Neural progenitor cell (in vitro differentiated cells): ENCODE data around the gene ACD.

Experiments used
- CTCF ChIP-seq: fragments of 200-600 bp; sonication (generic); IDR thresholded peaks from 2 replicates; pipeline ENCODE4 v1.5.1; 2017; ENCODE audit warnings: antibody characterized with exemption, mild to moderate bottlenecking
- EZH2 ChIP-seq: fragments of 200-600 bp; sonication (generic); IDR thresholded peaks from 2 replicates; pipeline ENCODE4 v1.6.1; 2017; ENCODE audit warnings: antibody characterized with exemption, mild to moderate bottlenecking, moderate library complexity
- EZH2phosphoT487 ChIP-seq: fragments of 200-600 bp; sonication (generic); IDR thresholded peaks from 2 replicates; pipeline ENCODE4 v1.6.1; 2017; ENCODE audit warnings: antibody characterized with exemption

- TF ChIP-seq CTCF (no peak), EZH2 (no peak), EZH2phosphoT487 (no peak)
Observed at GRCh38 chr16:67678354-67679023, 18.4 kb upstream of the ACD start.
